HG03354 (cell line): ENCODE data around the gene ADAMTS2.
"Not testable (repeated sequence)": the region's sequence is repeated elsewhere in the genome, so short reads cannot be mapped to it uniquely, and the experiment has no call there.

Source experiments
- ATAC-seq: cut with Tn5 transposase; IDR thresholded peaks from one replicate; pipeline ENCODE4 v1.9.1; 2021; ENCODE audit warnings: mild to moderate bottlenecking; ENCODE audit not compliant: unreplicated experiment, poor library complexity, severe bottlenecking

ADAMTS2 gene

GRCh38 chr5:179328291-179328690 lies 17.0 kb downstream of the ADAMTS2 start:
- no peak for ATAC-seq

GRCh38 chr5:179327021-179327735 lies 18.1 kb downstream of the ADAMTS2 start:
- no peak for ATAC-seq

GRCh38 chr5:179326122-179326927 lies 18.9 kb downstream of the ADAMTS2 start:
- no peak for ATAC-seq

GRCh38 chr5:179325296-179326031 lies 19.8 kb downstream of the ADAMTS2 start:
- no peak for ATAC-seq

DNA sequence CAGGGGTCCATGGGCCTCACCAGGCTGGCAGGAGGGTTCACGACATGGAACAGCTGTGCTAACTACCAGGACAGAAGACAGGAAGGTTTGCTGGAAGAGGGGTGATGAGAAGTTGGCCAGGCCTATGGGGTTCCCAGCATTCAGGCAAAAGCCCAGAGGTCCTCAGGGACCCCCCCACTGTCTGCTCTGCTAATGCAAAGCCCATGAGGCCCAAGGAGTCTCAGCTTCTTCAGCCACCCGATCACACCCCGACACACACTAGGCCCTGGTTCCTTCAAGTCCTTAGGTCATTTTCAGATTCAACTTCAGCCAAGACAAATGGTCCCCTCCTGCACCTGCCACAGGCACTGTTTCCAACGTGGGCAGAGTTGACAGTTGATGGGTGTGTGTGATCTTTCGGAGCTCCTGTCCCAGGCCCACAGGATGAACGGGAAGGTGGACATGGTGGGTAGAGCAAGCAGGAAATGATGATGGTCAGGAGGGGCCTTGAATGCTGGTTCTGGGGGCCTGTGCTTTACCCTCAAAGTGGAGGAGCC lies 20.4 kb downstream of the ADAMTS2 start:
- ATAC-seq, result no peak

GRCh38 chr5:179324316-179324715 lies 20.9 kb downstream of the ADAMTS2 start:
- ATAC-seq, result not testable (repeated sequence)

- ATAC-seq, result no peak
Measured at GRCh38 chr5:179323026-179323870, 22.0 kb downstream of the ADAMTS2 start.

GRCh38 chr5:179322071-179323025 lies 22.9 kb downstream of the ADAMTS2 start:
- no peak for ATAC-seq

DNA sequence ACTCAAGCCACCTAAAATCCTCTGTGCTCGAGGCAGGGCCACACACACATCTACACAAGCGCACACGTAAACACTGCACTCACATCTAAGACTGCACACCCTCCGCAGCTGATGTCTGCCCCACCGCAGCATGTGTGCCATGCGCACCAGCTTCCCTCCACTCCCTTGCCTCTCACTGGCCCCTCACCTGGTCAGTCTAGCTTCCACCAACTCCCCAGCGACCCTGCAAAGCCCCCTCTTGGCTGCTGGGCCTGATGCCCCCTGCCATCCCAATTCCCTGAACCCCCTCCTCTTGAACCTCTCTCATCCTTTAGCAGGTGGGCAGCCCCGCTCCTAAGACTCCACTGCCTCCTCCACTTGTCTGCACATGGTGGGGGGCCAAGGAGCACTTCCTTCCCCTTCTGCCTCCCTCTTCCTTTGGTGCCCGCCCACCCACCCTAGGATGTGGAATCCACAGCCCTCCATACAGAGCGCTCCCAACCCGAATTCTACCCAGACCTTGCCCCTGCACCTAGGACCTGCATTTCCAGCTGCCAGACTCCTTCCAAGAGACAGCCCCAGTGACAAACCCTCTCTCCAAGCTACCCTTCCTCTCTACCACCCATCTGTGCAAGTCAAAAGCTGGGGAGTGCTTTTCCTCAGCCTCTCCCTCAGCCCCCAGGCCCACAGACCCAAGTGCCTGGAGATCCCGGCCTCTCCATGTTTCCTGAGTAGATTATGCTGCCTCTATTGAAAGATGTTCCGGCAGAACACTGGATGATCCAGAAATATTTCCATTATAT lies 23.9 kb downstream of the ADAMTS2 start:
- ATAC-seq, result no peak

DNA sequence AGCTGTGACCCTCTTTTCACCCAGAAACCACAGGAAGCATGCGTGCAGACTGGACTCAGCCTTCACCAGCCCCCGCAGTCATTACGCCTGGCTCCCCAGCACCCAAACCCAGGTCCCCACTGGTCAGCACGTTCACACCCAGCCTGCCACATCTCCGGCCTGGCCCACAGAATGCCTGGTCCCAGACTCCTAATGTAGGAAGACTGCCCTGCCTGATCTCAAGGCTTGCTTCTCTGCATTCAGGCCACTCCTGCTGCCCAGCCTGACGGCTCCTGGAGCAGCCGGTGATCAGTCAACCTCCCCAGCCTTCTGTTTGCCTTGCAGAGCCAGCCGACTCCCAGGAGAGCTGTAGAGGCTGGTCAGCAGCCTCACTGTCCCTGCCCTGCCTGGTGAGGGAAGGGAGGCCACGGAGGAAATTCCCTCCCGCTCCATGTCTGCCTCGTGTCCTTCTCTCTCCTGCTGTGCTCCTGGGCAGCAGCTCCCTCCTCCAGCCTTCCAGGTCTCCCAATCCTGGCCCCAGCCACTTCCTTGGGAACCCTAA lies 25.4 kb downstream of the ADAMTS2 start:
- ATAC-seq, result no peak

DNA sequence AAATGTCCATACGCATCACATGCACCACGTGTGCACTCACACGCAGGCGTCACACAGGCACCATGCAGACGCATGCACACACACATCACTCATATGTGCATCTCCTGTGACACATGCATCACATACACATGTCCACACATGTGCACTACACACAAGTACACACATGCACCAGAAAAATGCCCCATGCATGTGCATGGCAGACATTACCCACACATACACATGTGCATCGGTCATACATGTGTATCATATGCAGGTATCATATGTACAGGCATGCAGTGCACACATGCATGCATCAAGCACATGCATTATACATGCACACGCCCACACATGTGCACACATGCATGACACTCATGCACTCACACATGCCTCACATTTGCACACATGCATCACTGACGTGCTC lies 26.1 kb downstream of the ADAMTS2 start:
- no peak for ATAC-seq

- no peak for ATAC-seq
Measured at GRCh38 chr5:179318221-179318955, 26.9 kb downstream of the ADAMTS2 start.

DNA sequence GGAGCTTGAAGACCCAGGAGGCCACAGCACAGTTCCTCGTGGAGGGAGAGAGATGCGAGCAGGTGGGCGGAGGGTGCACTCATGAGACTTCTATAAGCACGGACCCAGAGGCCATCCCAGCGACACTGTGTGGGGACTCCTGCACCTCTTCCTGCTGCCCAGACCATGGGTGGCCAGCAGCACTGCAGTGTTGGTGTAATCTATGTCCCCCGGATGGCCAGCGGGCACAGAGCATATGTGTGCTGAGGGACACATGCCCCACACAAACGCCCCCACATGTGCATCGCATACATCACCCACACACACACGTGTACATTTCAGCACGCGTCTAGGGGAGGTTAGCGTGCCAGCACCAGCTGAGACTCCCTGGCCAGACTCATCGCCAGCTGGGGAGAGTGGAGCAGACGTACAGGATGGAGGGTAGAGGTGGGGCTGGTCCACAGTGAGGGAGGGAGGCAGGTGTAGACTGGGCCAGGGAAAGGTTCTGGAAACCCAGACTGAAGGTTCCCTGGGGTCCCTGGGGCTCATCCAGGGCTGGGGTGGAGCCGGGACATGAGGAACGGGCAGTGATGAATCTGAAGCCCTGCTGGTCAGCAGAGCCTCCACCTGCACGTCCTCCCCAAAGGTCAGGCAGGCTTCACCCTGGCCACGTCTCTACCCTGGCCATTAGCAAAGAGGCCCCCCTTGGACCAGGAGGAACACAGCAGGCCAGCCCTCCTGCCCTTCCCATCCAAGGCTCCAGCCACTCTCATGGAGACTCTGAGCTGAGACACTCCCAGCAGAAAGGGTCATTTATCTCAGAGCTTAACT lies 27.6 kb downstream of the ADAMTS2 start:
- ATAC-seq, result no peak

DNA sequence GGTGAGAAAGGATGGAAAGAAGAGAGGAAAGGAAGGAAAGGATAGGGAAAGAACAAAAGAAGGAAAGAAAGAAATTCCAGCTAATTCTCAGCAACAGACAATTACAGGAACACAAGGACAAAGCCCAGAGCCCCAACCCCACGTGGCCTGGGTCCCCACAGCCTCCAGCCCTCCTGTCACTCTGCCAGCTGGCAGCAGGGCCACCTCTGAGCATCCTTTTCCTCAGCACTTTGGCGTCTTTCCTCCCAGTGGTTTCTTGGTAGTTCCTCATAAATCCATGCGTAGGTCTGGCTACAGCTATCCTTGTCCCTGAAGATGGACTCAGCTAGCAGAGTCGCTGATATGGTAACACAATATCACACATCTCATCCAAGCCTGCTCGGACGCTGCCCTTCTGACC lies 28.3 kb downstream of the ADAMTS2 start:
- ATAC-seq, result no peak

DNA sequence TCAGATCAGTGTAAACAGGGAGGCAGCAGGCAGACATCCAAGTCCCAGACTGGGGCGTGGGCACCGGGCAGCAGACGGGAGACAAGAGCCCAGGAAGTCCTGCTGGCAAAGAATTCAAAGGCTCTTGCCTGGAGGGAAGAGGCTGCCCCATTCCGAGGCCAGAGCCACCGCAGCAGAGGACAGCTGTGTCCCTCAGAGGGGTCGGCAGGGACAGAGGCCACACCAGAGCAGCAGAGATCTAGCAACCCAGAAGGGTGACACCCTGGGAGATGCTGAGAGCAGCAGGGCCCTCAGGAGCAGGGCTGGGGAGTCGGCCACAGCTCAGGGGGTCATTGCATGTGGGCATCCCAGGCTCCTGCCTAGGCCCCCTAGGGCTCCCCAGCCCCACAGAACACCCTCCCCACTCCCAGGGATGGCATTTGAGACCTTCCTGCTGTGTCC lies 29.1 kb downstream of the ADAMTS2 start:
- no peak for ATAC-seq

DNA sequence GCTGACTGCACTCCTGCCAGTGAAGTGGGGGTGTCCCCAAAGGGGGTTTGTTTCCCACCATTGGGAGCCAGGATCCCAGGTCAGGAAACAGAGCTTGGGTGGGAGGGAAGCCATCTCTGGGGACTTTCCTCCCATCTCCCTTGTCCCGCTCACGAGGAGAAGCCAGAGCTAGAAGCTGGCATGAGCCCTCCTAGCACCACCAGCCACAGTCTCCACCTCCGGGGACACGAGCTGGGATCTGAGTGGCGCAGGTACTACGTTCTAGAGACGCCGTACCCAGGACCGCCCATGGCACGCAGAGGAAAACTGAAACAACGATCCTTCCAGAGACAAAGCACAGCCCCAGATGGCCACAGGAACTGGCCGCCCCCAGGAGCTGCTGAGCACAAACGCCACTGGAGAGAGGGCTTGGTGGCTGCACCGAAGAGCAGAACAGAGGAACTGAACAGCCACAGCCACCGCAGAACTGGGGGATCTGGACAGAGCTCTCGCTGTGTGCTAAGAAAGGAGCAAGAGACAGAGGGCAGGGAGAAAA lies 29.8 kb downstream of the ADAMTS2 start:
- no peak for ATAC-seq
